ENCODE data around the gene KCNMA1. TPM values are rescaled to one million over a fixed set of nuclear protein-coding genes. Genes with fewer than 3 reads are reported as not detected.
A peak's percentile ranks its signal among the peaks of the same experiment; 100 is the strongest.

KCNMA1 gene
- total and polyA plus RNA-seq, 8 donors: 0.92 to 155 (median 54.3) TPM

GRCh38 chr10:77253556-77254064, 384.0 kb downstream of the KCNMA1 start:
- Histone ChIP-seq H3K27ac (no peak overlapping the region), H3K9me3 (no peaks in the 10 kb centered on the region), H3K4me3 (no peak overlapping the region), H3K4me1 (peaks cover 0 to 38% (median 10%) of the 10 kb centered on the region in 4 donors), H3K27me3 (no peaks in the 10 kb centered on the region), H3K36me3 (no peaks in the 10 kb centered on the region)
- intact Hi-C loops (cut with DNase I; ENCODE audit: low total_unique reads): no loop called here
- DNase-seq: no peak
- no peak for TF ChIP-seq POLR2AphosphoS5 (IDR thresholded peaks at IDR 0.05)
- TF ChIP-seq EP300 (IDR thresholded peaks at IDR 0.05): no peak
- no peak for TF ChIP-seq CTCF (IDR thresholded peaks at IDR 0.05)
- no peak for TF ChIP-seq POLR2A (IDR thresholded peaks at IDR 0.05)
- WGBS, 5 donors: 85 to 90% (median 89%) methylated on average over 4 of the region's 4 CpGs

DNA sequence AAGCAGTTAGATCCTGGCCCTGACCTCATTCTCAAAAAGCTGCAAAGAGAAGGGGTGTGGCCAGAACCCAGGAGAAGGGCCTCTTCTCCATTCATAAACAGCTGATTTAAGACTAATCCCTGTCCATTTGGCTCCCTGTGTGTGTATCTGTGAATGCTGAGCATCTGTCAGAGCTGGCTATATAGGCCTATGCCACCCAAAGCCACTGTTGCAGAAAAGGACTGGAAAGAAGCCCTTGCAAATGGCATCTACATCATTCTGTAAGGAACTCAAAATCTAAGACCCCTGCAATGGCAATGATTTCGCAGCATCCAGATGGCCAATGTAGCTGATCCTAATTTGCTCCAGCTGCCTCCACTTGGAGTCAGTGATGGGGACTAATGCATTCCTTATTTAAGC, 384.5 kb downstream of the KCNMA1 start:
- no peaks in the 10 kb centered on the region for H3K9me3 ChIP-seq
- intact Hi-C loops (cut with DNase I; ENCODE audit: low total_unique reads): no loop called here

GRCh38 chr10:77252380-77253146, 385.0 kb downstream of the KCNMA1 start:
- intact Hi-C loops (cut with DNase I; ENCODE audit: low total_unique reads): no loop called here

More for the DNA sequence above, 384.5 kb downstream of the KCNMA1 start:
- Histone ChIP-seq H3K36me3 (no peaks in the 10 kb centered on the region), H3K4me3 (no peak overlapping the region), H3K4me1 (peaks cover 0 to 38% (median 10%) of the 10 kb centered on the region in 4 donors), H3K27ac (no peak overlapping the region), H3K27me3 (no peaks in the 10 kb centered on the region)
- TF ChIP-seq EP300 (IDR thresholded peaks at IDR 0.05) (no peak), POLR2AphosphoS5 (IDR thresholded peaks at IDR 0.05) (no peak), CTCF (IDR thresholded peaks at IDR 0.05) (no peak), POLR2A (IDR thresholded peaks at IDR 0.05) (no peak)
- peak in 1 of 2 donors; percentile 29 for DNase-seq
- 57 to 83% (median 79%) methylated on average over 1 of the region's 1 CpG for WGBS, 5 donors

More at GRCh38 chr10:77252380-77253146, 385.0 kb downstream of the KCNMA1 start:
- H3K36me3 ChIP-seq: no peaks in the 10 kb centered on the region
- no peak for DNase-seq
- no peak overlapping the region for H3K27ac ChIP-seq
- no peaks in the 10 kb centered on the region for H3K27me3 ChIP-seq
- no peaks in the 10 kb centered on the region for H3K9me3 ChIP-seq
- peaks cover 0 to 40% (median 12%) of the 10 kb centered on the region in 4 donors for H3K4me1 ChIP-seq
- TF ChIP-seq CTCF (IDR thresholded peaks at IDR 0.05): no peak
- no peak overlapping the region for H3K4me3 ChIP-seq
- 62 to 71% (median 68%) methylated on average over 4 of the region's 4 CpGs for WGBS, 5 donors
